T-helper 22 cell (primary cell): ENCODE results near the gene CHAT.

ENCODE experiments used
- DNase-seq: peaks from one replicate; pipeline ENCODE4 v3.0.0-alpha.2; 2020; ENCODE audit warnings: low read depth

The CHAT gene

DNA sequence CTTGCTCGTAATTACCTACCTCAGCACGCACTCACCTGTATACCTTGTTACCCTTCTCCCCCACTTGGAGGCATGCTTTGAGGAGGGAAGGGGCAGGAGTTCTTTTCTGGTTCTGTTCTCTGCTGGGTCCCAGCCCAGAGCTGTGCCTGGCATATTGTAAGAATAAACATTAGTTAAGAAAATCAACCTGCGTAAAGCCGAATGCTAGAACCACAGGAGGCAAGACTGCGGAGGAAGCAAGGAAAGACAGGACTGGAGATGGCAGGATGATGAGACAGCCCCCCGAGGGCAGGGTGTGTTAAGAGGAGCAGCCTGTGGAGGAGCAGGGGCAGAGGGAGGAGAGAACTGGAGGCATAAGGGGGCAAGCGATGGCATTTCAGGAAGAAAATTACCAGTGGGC is 75.1 kb downstream of the CHAT start:
- no peak for DNase-seq

DNA sequence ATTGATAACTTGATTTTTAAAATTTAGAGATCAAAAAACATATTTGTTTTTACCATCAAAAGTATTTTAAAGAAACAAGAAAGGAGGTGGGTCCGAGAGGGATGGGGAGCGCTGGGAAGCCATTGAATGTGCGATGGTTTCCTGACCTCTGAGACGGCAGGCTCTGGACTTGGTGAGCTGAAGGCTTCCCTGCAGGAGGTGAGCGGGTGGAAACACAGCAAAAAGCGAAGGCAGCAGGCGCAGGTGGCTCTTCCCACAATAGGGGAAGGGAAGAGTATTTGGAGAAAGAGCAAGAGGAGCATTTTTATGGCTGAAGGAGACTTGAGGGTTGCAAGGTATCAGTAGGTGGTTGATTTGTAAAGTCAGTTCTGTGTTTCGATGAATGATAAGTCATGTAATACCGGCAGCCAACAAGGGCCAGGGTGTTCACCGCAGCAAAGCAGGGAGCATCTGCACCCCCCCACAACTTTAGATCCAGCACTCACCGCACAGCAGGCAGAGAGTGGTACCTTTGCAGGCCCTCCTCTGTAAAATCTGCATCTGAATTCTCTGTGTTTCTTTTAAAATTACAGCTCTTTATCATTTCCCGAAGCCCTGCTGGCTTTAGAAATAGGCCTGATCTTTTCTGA is 76.2 kb downstream of the CHAT start:
- no peak for DNase-seq

GRCh38 chr10:49690698-49691356 is 77.0 kb downstream of the CHAT start:
- no peak for DNase-seq

DNA sequence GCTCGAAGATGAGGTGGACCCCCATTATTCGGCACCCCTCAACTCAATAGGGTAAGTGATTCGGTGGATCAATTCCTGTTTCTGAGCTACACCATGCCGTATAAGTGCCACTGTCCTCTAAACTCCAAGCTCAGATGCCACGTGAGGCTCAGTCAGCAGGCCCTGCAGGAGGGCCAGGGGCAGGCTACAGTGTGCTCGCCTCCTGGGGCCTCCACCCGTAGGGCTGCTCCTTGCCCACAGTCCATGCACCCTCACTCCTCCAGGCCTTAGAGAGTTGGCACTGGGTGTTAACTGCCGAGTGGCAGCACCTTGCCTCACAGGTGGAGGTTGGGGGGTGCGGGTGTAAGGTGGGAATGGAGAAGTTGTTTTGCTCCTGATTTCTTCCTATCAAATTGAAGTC is 77.8 kb downstream of the CHAT start:
- no peak for DNase-seq

GRCh38 chr10:49694466-49694865 is 80.6 kb downstream of the CHAT start:
- DNase-seq, result no peak

DNA sequence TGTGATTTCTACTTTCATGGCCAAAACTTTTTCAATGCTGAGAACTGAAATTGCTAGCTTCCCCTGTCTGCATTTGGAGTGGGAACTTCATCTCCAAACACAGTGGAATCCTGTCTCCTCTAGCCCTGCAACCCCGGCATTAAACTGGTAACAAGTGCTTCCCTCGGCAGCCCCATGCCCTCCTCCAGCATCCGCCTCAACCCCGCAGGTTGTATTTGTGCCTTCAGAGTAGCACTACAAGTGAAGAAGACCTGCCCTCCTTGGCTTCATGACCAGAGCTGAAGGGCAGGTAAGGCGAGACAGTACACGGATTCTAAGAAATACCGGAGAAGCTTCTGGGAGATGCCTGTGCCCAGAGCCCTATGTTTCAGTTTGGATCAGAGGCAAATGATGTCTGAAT is 82.5 kb downstream of the CHAT start:
- DNase-seq, result no peak

DNA sequence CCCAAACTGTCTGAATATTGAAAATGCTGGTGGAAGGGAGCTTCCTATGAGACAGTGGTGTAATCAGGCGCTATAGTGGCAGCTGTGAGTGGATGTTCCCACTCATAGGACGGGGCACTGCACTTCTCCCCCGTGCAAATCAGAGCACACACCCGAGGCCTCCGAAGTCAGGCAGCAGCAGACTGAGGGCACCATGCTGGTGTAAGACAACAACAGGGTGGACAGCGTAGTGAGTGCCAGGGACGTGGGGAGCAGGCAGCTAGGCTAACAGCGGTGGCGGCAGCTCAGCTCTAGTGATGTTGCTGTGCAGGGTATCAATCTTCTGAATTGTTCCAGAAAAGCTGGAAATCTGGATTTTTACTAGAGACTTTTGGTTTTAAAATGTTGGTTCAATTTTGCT is 84.8 kb downstream of the CHAT start:
- no peak for DNase-seq

- DNase-seq, result no peak
Measured at GRCh38 chr10:49700211-49700610, 86.4 kb downstream of the CHAT start.

- no peak for DNase-seq
Measured at GRCh38 chr10:49700997-49701396, 87.2 kb downstream of the CHAT start.

DNA sequence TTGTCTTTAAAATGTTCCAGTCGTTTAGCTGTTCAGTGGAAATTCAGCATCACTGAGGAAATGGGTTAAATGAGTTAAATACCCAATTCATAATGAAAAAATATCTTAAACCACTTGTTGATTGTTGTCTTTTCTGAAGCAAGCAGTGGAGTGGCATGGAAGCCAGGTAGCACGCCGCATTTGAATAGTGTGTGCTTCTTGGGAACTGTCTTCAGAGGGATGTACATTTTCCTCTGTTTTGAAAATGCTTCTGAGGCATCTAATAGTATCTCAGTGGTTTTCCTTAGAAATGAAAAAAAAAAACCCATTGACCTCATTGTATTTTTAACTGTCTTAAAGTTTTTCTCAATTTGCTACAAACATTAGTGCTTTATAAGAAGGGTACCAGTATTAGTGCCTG is 93.7 kb downstream of the CHAT start:
- DNase-seq, result no peak

GRCh38 chr10:49709934-49710333 is 96.1 kb downstream of the CHAT start:
- no peak for DNase-seq

DNA sequence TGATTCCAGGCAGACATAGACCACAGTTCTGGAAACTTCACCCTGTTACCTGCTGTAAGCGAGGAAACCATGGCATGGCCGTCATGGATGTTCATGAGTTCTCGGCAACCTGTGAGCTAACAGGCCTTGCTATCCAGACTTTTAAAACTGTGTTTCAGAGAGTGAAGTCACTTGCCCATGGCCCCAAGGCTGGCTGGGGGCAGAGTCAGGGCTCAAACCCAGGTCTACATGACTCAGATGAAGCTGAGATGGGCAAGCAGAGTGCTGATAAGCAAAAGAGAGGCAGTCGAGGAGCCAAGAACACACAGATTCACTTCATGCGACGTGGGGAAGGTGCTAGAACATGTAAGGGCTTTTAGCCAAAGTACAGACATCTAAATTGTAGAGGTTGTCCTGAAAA is 97.1 kb downstream of the CHAT start:
- no peak for DNase-seq

GRCh38 chr10:49711481-49711880 is 97.6 kb downstream of the CHAT start:
- no peak for DNase-seq

DNA sequence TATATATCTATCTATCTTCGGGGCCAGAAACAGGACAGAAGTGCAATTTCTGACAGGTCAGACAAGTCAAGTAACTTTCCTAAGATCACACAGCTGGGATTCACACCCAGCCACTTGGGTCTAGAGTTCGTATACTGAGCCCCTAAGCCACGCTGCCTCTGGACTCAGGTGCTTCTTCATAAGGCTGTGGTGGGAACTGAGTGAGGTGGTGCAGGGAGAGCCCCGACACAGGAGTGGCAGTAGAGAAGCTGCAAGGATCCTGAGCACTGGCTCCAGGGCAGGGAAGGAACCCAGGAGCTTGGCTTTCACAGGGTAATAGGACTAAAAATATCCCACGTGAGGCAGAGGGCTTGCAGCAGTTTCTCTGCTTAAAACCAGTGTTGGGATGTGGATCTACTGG is 99.4 kb downstream of the CHAT start:
- DNase-seq, result no peak
